ENCODE measurements around the gene FBXO24.

The FBXO24 gene

GRCh38 chr7:100566018-100566531 lies 20.1 kb upstream of the FBXO24 start:
- no peak overlapping the region for H3K4me3 ChIP-seq (replicated peaks in 1 of 2; ENCODE audit: low read depth in 2 of 2, low read length in 2 of 2)
- DNase-seq (ENCODE audit: low read depth in 2 of 2) = no peak
- TF ChIP-seq CTCF (IDR thresholded peaks at IDR 0.05; ENCODE audit: low read depth, low read length) = no peak

- TF ChIP-seq CTCF (IDR thresholded peaks at IDR 0.05; ENCODE audit: low read depth, low read length) = no peak
- H3K4me3 ChIP-seq (replicated peaks in 1 of 2; ENCODE audit: low read depth in 2 of 2, low read length in 2 of 2) = no peak overlapping the region
- no peak for DNase-seq (ENCODE audit: low read depth in 2 of 2)
These were observed 18.9 kb upstream of the FBXO24 start for GRCh38 chr7:100567031-100567730.

- no peak for TF ChIP-seq CTCF (IDR thresholded peaks at IDR 0.05; ENCODE audit: low read depth, low read length)
- H3K4me3 ChIP-seq (replicated peaks in 1 of 2; ENCODE audit: low read depth in 2 of 2, low read length in 2 of 2) = no peak overlapping the region
- no peak for DNase-seq (ENCODE audit: low read depth in 2 of 2)
These were observed 18.4 kb upstream of the FBXO24 start for GRCh38 chr7:100567751-100568175.

- DNase-seq (ENCODE audit: low read depth in 2 of 2) = no peak
- TF ChIP-seq CTCF (IDR thresholded peaks at IDR 0.05; ENCODE audit: low read depth, low read length) = no peak
- no peak overlapping the region for H3K4me3 ChIP-seq (replicated peaks in 1 of 2; ENCODE audit: low read depth in 2 of 2, low read length in 2 of 2)
These were observed 17.8 kb upstream of the FBXO24 start for GRCh38 chr7:100568176-100568895.

GRCh38 chr7:100568896-100569844 lies 17.0 kb upstream of the FBXO24 start:
- DNase-seq (ENCODE audit: low read depth in 2 of 2) = peak; percentile 36 to 66
- TF ChIP-seq CTCF (IDR thresholded peaks at IDR 0.05; ENCODE audit: low read depth, low read length) = peak; percentile 44
- H3K4me3 ChIP-seq (replicated peaks in 1 of 2; ENCODE audit: low read depth in 2 of 2, low read length in 2 of 2) = peak overlapping the region in 1 of 2 donors; percentile 24

Measured in cardiac fibroblast (primary cell).